HepG2 (cell line): ENCODE results near the gene ADAM19. TPM values are rescaled to one million over a fixed set of nuclear protein-coding genes. Genes with fewer than 3 reads are reported as not detected.

Source experiments
- ATAC-seq: fragments of 200-7000 bp; cut with Tn5 transposase; 3 replicates; pipeline ENCODE4 v1.9.1; 2020; ENCODE audit warnings: mild to moderate bottlenecking, moderate library complexity
- BruUV-seq: library from RNA; stranded (reverse); fragments of 400-500 nt; replicated peaks from 2 replicates; lab custom pipeline; 2021; lab: Mats Ljungman, UMichigan
- CTCF ChIA-PET: fragments of 300-600 bp; formaldehyde crosslinking; extraction: SDS; loops from one replicate; lab custom pipeline; 2021; ENCODE audit warnings: low total read pairs, inconsistent platforms, low intra/inter-chr PET ratio; lab: Yijun Ruan, JAX
- POLR2A ChIA-PET: fragments of 350-600 bp; sonication (Branson Sonifier 250); formaldehyde crosslinking; loops from one replicate; lab custom pipeline; 2020; ENCODE audit warnings: antibody characterized with exemption, inconsistent platforms; lab: Yijun Ruan, JAX
- DNase-seq: peaks from one replicate; pipeline ENCODE4 v3.0.0-alpha.2; 2015; ENCODE audit warnings: low spot score
- FAIRE-seq: peaks from 3 replicates; lab custom pipeline; 2011; peaks lifted over from hg19 to GRCh38; lab: Jason Lieb, UNC
- H2AFZ ChIP-seq: one replicate; pipeline ENCODE4 v1.6.1; 2011; ENCODE audit warnings: low read length, inconsistent platforms
- H3K27ac ChIP-seq: fragments of 300-600 bp; 3 replicates; pipeline ENCODE4 v1.8.0; 2011; ENCODE audit warnings: mixed run types, mild to moderate bottlenecking, mixed read lengths, low read length, inconsistent platforms; ENCODE audit not compliant: insufficient read depth; ENCODE audit errors: extremely low read length
- H3K27me3 ChIP-seq, 2 experiments: fragments of 200-600 bp in 1 of 2; 2 replicates in 1 of 2; 3 replicates in 1 of 2; pipeline versions ENCODE4 v1.6.0 to v1.8.0; 2011; ENCODE audit warnings: low read length in 2 of 2, mild to moderate bottlenecking in 2 of 2, moderate library complexity in 2 of 2, inconsistent platforms in 1 of 2; ENCODE audit not compliant: insufficient read depth in 2 of 2, control insufficient read depth in 1 of 2
- H3K36me3 ChIP-seq, 2 experiments: fragments of 200-600 bp in 1 of 2; replicated peaks in 1 of 2; 2 replicates in 1 of 2; 3 replicates in 1 of 2; pipeline versions ENCODE4 v1.5.1 to v1.8.0; 2011; ENCODE audit warnings: low read length in 2 of 2, inconsistent platforms in 1 of 2; ENCODE audit not compliant: insufficient read depth in 2 of 2, control insufficient read depth in 1 of 2
- H3K4me1 ChIP-seq: 2 replicates; pipeline ENCODE4 v1.5.1; 2012; ENCODE audit warnings: low read length, inconsistent platforms; ENCODE audit not compliant: insufficient read depth
- H3K4me2 ChIP-seq: 2 replicates; pipeline ENCODE4 v1.6.0; 2011; ENCODE audit warnings: low read depth, low read length, inconsistent platforms
- H3K4me3 ChIP-seq, 3 experiments: fragments of 200-600 bp in 1 of 3; sonication (generic), shearing (Covaris generic) in 1 of 3; replicated peaks in 1 of 3; 2 replicates each; pipeline ENCODE4 v1.5.1; 2011 to 2016; ENCODE audit warnings: low read length in 3 of 3, inconsistent platforms in 2 of 3, low read depth in 2 of 3, mild to moderate bottlenecking in 2 of 3, control low read depth in 1 of 3, mixed read lengths in 1 of 3; ENCODE audit not compliant: insufficient read depth in 1 of 3
- H3K79me2 ChIP-seq: one replicate; pipeline ENCODE4 v1.6.1; 2011; ENCODE audit warnings: low read length, inconsistent platforms; ENCODE audit not compliant: insufficient read depth
- H3K9ac ChIP-seq: 2 replicates; pipeline ENCODE4 v1.6.0; 2011; ENCODE audit warnings: mild to moderate bottlenecking, low read depth, low read length, inconsistent platforms; ENCODE audit not compliant: insufficient read depth
- H3K9me3 ChIP-seq: 2 replicates; pipeline ENCODE4 v1.5.1; 2012; ENCODE audit warnings: mild to moderate bottlenecking, low read length
- H4K20me1 ChIP-seq: 2 replicates; pipeline ENCODE4 v1.6.0; 2011; ENCODE audit warnings: inconsistent platforms, mild to moderate bottlenecking, low read length, moderate library complexity; ENCODE audit not compliant: insufficient read depth
- ATF1 ChIP-seq: IDR thresholded peaks from 2 replicates; pipeline ENCODE4 v1.6.1; 2016; ENCODE audit warnings: mild to moderate bottlenecking, control low read depth
- CBX1 ChIP-seq: IDR thresholded peaks from one replicate; pipeline ENCODE4 v1.6.1; 2016; ENCODE audit warnings: antibody characterized with exemption, low read depth
- GATAD1 ChIP-seq: IDR thresholded peaks from 2 replicates; pipeline ENCODE4 v1.6.1; 2016; ENCODE audit warnings: missing genetic modification reagents, missing compliant biosample characterization
- IRF2 ChIP-seq: IDR thresholded peaks from 2 replicates; pipeline ENCODE4 v1.6.1; 2018; ENCODE audit warnings: missing genetic modification reagents, missing compliant biosample characterization
- RCOR2 ChIP-seq: IDR thresholded peaks from 2 replicates; pipeline ENCODE4 v1.6.1; 2016; ENCODE audit warnings: missing biosample characterization, missing genetic modification reagents
- SOX5 ChIP-seq: IDR thresholded peaks from 2 replicates; pipeline ENCODE4 v1.6.1; 2016; ENCODE audit warnings: borderline replicate concordance
- ZBTB38 ChIP-seq: sonication (generic); formaldehyde crosslinking; IDR thresholded peaks from 2 replicates; pipeline ENCODE4 v1.5.1; 2020; ENCODE audit warnings: mild to moderate bottlenecking, missing genetic modification reagents
- ZNF772 ChIP-seq: sonication (generic); formaldehyde crosslinking; IDR thresholded peaks from 2 replicates; pipeline ENCODE4 v1.5.0; 2020; ENCODE audit warnings: mild to moderate bottlenecking, missing genetic modification reagents
- WGBS: methylation state at CpG from one replicate; pipeline ENCODE4 v1.1.6; 2017; ENCODE audit warnings: low lambda C conversion rate; 5-methylcytosine and 5-hydroxymethylcytosine counted together
- in situ Hi-C: cut with HindIII; loops from 2 replicates; pipeline ENCODE4 v1.10.0; 2017; ENCODE audit warnings: low pct_unique_long_range_greater_than_20kb; ENCODE audit not compliant: extremely low pct_ligation_motif_present
- intact Hi-C: fragments of 100-400 bp; cut with micrococcal nuclease; formaldehyde crosslinking; loops from one replicate; pipeline ENCODE4 v1.10.0; 2022; ENCODE audit not compliant: unreplicated experiment
- polyA plus RNA-seq, 8 experiments: library from polyadenylated mRNA; depleted of rRNA in 3 of 8; stranded (reverse) in 7 of 8; unstranded in 1 of 8; fragments of >200 nt; fragmentation: Illumina TruSeq in 4 of 8; extraction: Trizol in 4 of 8; gene quantifications; 2 replicates each; pipeline versions ENCODE4 v1.2.1 to v1.2.3, GENCODE V29; 2011 to 2016; ENCODE audit warnings: low read depth in 4 of 8, missing spikeins in 1 of 8, mixed read lengths in 1 of 8; ENCODE audit not compliant: insufficient read depth in 1 of 8
- total RNA-seq, 5 experiments: library from RNA; depleted of rRNA; stranded (reverse); fragments of >200 nt; fragmentation: Illumina TruSeq; extraction: Trizol; gene quantifications; 2 replicates each; pipeline ENCODE4 v1.2.3, GENCODE V29; 2016; ENCODE audit warnings: low read depth in 1 of 5
- TF ChIP-seq, protein P1 (sequence below): IDR thresholded peaks from 2 replicates; pipeline ENCODE4 v1.6.1; 2016; ENCODE audit warnings: low read depth, control low read depth

Gene ADAM19
- total and polyA plus RNA-seq, 2 of the 13 experiments (the other 11 are each of a cell fraction or from before 2014, with no cell fraction given), result 0.38 to 0.74 TPM

DNA sequence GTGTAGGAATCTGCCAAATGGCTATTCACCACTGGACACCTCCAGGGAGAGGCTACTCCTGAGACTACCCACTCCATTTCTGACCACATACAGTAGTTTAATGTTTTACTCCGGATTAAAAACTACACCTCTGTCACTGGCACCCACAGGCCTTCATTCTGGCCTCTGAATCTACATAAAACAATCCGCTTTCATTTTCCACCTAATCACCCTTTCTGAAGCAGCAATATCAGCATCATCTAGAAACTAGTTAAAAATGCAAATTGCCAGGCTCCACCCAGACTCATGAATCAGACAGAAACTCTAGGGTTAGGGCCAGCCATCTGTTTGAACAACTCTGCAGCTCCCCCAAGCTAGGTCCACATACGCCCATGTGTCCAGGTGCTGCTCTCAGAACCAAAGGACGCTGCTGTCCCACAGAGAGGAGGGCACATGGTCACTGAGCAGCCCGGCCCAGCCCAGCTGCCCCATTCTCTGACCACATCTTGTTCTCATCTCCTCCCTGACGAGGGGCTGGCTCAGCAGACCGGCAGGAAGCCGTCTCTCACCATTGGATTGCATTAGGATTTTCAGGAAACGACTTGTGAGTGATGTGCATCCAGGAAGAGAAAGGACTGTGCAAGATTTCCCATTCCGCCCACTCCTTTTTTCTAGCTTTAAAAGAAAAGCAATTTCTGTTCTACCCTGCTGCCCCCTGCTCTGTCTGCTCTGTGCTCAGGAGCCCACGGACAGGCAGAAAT is 34.7 kb downstream of the ADAM19 start:
- no peaks in the 10 kb centered on the region for H3K9me3 ChIP-seq
- H3K9ac ChIP-seq, result no peak overlapping the region
- peak overlapping the region; percentile 20; the same call in 1 of the 2 replicates for H3K4me2 ChIP-seq
- intact Hi-C loops, result no loop called here
- H2AFZ ChIP-seq, result no peak overlapping the region
- H3K4me3 ChIP-seq, result no peak overlapping the region
- H4K20me1 ChIP-seq, result no peaks in the 10 kb centered on the region
- TF ChIP-seq CBX1 (no peak), ATF1 (CRISPR knock-in tag) (no peak), ZNF772 (CRISPR knock-in tag) (no peak), RCOR2 (CRISPR knock-in tag) (no peak), IRF2 (CRISPR knock-in tag) (no peak), GATAD1 (no peak), SOX5 (CRISPR knock-in tag) (no peak), ZBTB38 (CRISPR knock-in tag) (no peak)
- TF ChIP-seq, protein P1, sequence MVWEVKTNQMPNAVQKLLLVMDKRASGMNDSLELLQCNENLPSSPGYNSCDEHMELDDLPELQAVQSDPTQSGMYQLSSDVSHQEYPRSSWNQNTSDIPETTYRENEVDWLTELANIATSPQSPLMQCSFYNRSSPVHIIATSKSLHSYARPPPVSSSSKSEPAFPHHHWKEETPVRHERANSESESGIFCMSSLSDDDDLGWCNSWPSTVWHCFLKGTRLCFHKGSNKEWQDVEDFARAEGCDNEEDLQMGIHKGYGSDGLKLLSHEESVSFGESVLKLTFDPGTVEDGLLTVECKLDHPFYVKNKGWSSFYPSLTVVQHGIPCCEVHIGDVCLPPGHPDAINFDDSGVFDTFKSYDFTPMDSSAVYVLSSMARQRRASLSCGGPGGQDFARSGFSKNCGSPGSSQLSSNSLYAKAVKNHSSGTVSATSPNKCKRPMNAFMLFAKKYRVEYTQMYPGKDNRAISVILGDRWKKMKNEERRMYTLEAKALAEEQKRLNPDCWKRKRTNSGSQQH (CRISPR knock-in tag), result no peak
- ChIA-PET CTCF (no interaction called here), POLR2A (no interaction called here)
- no peaks in the 10 kb centered on the region for H3K36me3 ChIP-seq
- H3K27me3 ChIP-seq, result no peaks in the 10 kb centered on the region
- peak; percentile 38 for ATAC-seq
- H3K79me2 ChIP-seq, result no peaks in the 10 kb centered on the region
- no peak overlapping the region for H3K27ac ChIP-seq
- no TSS peak for BruUV-seq
- in situ Hi-C loops, result no loop called here
- DNase-seq, result no peak
- no peaks in the 10 kb centered on the region for H3K4me1 ChIP-seq
- FAIRE-seq, result no peak
- WGBS, result 33% methylated on average over 9 of the region's 11 CpGs
